GM21825 (cell line): ENCODE results near the gene PLEKHJ1.

Experiments
- ATAC-seq: cut with Tn5 transposase; IDR thresholded peaks from one replicate; pipeline ENCODE4 v1.9.1; 2021; ENCODE audit warnings: mild to moderate bottlenecking, moderate library complexity; ENCODE audit not compliant: unreplicated experiment

Gene PLEKHJ1

GRCh38 chr19:2224754-2225349, 11.3 kb downstream of the PLEKHJ1 start:
- ATAC-seq: no peak

GRCh38 chr19:2223959-2224358, 12.2 kb downstream of the PLEKHJ1 start:
- ATAC-seq: no peak

GRCh38 chr19:2223391-2223790, 12.7 kb downstream of the PLEKHJ1 start:
- no peak for ATAC-seq

- ATAC-seq: no peak
Observed at GRCh38 chr19:2221918-2222317, 14.2 kb downstream of the PLEKHJ1 start.

- ATAC-seq: no peak
Observed at GRCh38 chr19:2221250-2221831, 14.8 kb downstream of the PLEKHJ1 start.

GRCh38 chr19:2219726-2220125, 16.4 kb downstream of the PLEKHJ1 start:
- ATAC-seq: no peak

- no peak for ATAC-seq
Observed at GRCh38 chr19:2217591-2217990, 18.5 kb downstream of the PLEKHJ1 start.

- no peak for ATAC-seq
Observed at GRCh38 chr19:2216361-2217225, 19.5 kb downstream of the PLEKHJ1 start.

- no peak for ATAC-seq
Observed at GRCh38 chr19:2215281-2215751, 20.8 kb downstream of the PLEKHJ1 start.

GRCh38 chr19:2214251-2214650, 21.9 kb downstream of the PLEKHJ1 start:
- no peak for ATAC-seq

GRCh38 chr19:2213799-2214198, 22.3 kb downstream of the PLEKHJ1 start:
- no peak for ATAC-seq

- ATAC-seq: no peak
Observed at GRCh38 chr19:2212861-2213711, 23.0 kb downstream of the PLEKHJ1 start.

- ATAC-seq: no peak
Observed at GRCh38 chr19:2210987-2211740, 25.0 kb downstream of the PLEKHJ1 start.

- no peak for ATAC-seq
Observed at GRCh38 chr19:2210206-2210605, 25.9 kb downstream of the PLEKHJ1 start.

GRCh38 chr19:2209408-2209807, 26.7 kb downstream of the PLEKHJ1 start:
- no peak for ATAC-seq

GRCh38 chr19:2208975-2209374, 27.2 kb downstream of the PLEKHJ1 start:
- ATAC-seq: no peak

- no peak for ATAC-seq
Observed at GRCh38 chr19:2207991-2208860, 27.9 kb downstream of the PLEKHJ1 start.

- no peak for ATAC-seq
Observed at GRCh38 chr19:2207008-2207407, 29.1 kb downstream of the PLEKHJ1 start.

- no peak for ATAC-seq
Observed at GRCh38 chr19:2202366-2202765, 33.8 kb downstream of the PLEKHJ1 start.
